ENCODE measurements around the gene RDH12.

The RDH12 gene

DNA sequence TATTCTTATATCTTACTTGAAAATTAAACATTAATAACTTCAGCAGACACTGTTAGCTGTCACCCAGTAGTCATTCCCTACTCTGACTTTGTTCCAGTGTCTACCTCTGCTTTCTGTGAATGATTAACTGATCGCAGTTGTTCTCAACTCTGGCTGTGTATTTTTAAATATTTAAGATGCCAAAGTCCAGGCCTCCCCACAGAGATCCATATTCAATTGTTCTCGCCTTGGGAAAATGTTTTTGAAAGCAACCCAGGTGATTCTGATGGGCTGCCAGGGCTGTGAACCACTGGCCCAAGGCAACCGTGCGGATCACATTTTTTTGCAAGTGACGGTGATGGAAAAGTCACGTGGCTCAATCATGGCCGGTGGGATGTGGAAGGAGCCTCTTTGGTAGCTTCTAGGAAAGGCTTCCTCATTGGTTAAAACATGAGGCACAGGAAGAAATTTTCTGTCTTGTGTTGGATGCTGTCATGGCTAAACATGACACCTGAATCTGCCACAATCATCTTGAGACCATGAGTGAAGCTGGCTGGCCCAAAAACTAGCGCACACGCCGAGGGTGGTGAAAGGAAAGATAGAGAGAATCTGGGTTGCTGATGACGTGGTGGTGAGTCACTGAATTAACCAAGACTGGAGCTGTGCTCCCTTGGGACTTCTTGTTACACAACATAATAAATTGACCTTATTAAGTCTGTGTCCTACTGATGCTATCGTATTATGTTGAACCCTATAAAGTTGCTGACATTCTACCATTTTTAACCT, 37.2 kb downstream of the RDH12 start:
- DNase-seq: peak in 2 of 3 experiments; percentile 6 to 10

DNA sequence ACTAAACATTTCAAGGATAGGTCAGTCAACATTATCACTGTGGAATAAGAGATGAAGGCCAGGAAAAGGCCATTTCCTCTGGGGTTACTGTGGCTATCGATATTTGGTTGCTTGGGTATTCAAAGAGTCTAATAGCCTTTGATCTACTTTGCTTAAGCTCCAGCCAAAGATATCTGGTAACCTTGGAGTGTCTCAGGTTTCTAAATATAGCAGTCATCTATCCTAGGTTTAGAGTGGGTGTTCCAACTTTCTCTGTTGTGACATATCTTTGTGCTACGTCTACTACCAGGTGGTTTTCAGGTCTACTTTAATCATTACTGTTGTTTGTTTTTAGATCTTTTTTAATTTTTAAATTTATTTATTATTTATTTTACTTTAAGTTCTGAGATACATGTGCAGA, 42.4 kb downstream of the RDH12 start:
- Mint-ChIP-seq H3K27me3 (no peaks in the 10 kb centered on the region), H3K9me3 (no peaks in the 10 kb centered on the region), H3K4me3 (no peak overlapping the region), H3K27ac (no peak overlapping the region), H3K36me3 (ENCODE audit: insufficient read depth) (peaks cover under 1% of the 10 kb centered on the region), H3K4me1 (ENCODE audit: low read depth in 2 of 2) (peaks cover 0 to 2% of the 10 kb centered on the region in 2 donors)
- DNase-seq: no peak
- ATAC-seq (replicated peaks): no peak

More for the DNA sequence above, 37.2 kb downstream of the RDH12 start:
- ATAC-seq (replicated peaks): peak; percentile 94
- Mint-ChIP-seq H3K4me1 (ENCODE audit: low read depth in 2 of 2) (peaks cover 0 to 2% of the 10 kb centered on the region in 2 donors), H3K4me3 (no peak overlapping the region), H3K36me3 (ENCODE audit: insufficient read depth) (no peaks in the 10 kb centered on the region), H3K27ac (no peak overlapping the region), H3K9me3 (no peaks in the 10 kb centered on the region), H3K27me3 (peaks cover 0 to 9% of the 10 kb centered on the region in 2 donors)

DNA sequence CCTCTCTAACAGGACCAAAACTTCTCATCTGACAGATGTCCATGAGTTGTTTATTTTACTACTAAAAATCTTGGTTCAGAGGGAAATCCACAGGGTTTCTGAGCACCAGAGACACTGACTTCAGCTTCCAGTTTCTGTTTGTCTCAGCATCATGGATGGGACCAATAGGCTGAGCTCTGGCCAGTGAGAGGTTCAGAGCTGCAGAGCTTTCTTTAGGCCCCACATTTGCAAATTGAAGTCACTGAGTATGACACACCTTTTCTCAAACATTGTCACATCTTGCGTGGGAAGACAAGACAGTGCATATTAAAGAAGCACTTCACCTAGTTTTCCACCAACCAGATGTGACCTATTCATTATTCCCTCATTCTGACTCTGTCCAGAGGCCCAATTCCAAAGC, 45.2 kb downstream of the RDH12 start:
- H3K9me3 Mint-ChIP-seq: no peaks in the 10 kb centered on the region
- ATAC-seq (replicated peaks) (no peak), DNase-seq (no peak)
- peaks cover 26% of the 10 kb centered on the region for H3K36me3 Mint-ChIP-seq (ENCODE audit: insufficient read depth)
- no peak overlapping the region for H3K4me3 Mint-ChIP-seq
- no peak overlapping the region for H3K27ac Mint-ChIP-seq
- no peaks in the 10 kb centered on the region for H3K4me1 Mint-ChIP-seq (ENCODE audit: low read depth in 2 of 2)
- H3K27me3 Mint-ChIP-seq: no peaks in the 10 kb centered on the region

DNA sequence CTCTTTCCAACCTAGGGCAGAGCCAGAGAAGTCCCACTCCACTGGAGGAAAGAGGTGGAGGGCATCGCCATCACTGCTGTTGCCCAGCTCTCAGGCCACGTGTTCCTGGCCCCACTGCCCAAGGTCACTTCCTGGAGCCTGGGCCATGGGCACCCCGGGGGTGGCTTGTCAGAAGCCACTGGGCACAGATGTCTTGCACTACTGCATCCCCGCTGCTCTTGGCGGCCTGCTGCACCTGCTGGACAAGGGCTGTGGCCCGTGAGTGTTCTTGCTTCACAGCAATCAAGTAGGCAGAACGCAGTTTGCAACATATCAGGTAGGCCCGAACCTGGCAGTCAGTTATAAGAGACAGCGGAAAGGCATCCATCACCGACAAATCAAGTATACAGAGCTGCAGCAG, 46.6 kb downstream of the RDH12 start:
- Mint-ChIP-seq H3K27me3 (no peaks in the 10 kb centered on the region), H3K36me3 (ENCODE audit: insufficient read depth) (peaks cover 36% of the 10 kb centered on the region), H3K4me1 (ENCODE audit: low read depth in 2 of 2) (no peaks in the 10 kb centered on the region), H3K4me3 (no peak overlapping the region), H3K27ac (no peak overlapping the region), H3K9me3 (no peaks in the 10 kb centered on the region)
- DNase-seq (no peak), ATAC-seq (replicated peaks) (no peak)

DNA sequence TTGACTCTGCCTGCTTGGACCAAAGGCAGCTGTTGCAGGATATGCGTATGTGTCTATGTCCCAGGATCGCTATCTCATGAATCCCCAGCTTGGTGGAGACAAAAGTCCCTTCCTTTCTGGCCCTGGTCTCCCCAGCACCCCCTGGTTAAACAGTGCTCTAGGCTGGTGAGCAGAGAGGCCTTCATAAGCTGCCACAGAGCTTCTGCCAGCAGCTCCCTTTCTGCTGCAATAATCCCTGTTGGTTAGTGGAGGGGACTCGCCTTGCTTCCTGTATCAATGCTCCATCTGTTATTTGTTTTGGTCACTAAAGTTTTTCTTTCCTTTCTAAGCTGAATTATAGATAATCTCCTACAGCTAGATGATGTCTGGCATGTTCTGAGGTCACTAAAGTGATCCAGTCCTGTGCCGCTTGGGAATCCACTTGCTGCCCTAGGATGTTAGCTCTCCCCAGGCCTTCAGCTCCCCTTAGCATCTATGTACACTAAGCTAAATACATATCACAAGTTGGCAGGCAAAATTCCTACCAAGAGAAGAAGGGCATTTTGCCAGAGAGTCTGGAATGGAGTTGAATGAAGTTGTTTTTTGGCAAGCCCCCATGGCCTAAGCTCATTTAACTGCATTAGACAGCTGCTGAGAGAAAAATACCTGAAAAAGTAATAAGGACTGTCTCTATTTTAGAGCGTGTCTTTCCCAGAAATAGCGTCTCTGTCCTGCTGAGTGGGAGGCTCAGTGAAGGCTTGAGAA, 47.8 kb downstream of the RDH12 start:
- no peak for DNase-seq
- Mint-ChIP-seq H3K9me3 (no peaks in the 10 kb centered on the region), H3K36me3 (ENCODE audit: insufficient read depth) (peaks cover 43% of the 10 kb centered on the region), H3K4me1 (ENCODE audit: low read depth in 2 of 2) (no peaks in the 10 kb centered on the region), H3K4me3 (no peak overlapping the region), H3K27me3 (no peaks in the 10 kb centered on the region), H3K27ac (peak overlapping the region in 1 of 2 donors; percentile 44)
- no peak for ATAC-seq (replicated peaks)

DNA sequence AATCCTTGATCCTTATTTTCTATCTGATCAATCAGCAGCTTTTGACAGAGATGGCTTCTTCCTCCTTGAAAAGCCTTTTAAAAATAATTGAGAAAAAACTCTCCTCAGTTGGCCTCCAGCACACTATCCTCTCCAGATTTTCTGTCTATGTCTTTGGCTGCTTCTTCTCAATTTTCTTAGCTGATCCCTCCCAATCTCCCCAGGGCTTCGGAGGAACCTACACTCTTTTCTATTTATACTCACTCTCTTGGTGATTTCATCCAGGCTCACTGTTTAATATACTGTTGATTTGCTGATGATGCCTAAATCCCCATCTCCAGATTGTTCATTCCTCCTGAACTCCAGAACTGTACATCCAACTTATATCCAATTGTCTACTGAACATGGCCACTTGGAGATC, 54.8 kb downstream of the RDH12 start:
- DNase-seq: no peak
- Mint-ChIP-seq H3K4me3 (no peak overlapping the region), H3K9me3 (no peaks in the 10 kb centered on the region), H3K4me1 (ENCODE audit: low read depth in 2 of 2) (no peaks in the 10 kb centered on the region), H3K36me3 (ENCODE audit: insufficient read depth) (peaks cover 41% of the 10 kb centered on the region), H3K27me3 (no peaks in the 10 kb centered on the region), H3K27ac (no peak overlapping the region)
- no peak for ATAC-seq (replicated peaks)

DNA sequence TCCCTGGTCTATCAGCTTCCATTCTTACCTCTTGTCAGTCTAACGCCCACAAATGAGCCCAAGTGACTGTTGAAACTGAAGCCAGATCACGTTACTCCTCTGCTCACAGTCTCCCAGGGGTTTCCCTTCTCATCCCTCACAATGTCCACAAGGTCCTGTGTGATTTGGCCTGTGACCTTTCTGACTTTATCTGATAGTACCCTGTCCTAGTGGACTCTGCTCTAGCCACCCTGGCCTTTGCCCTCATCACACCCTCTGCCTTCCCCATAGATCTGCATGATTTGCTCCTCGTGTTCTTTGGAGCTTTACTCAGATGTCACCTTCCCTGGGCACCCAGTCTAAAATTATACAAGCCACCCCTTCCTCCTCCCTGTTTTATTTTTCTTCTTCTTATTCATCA, 55.5 kb downstream of the RDH12 start:
- no peaks in the 10 kb centered on the region for H3K9me3 Mint-ChIP-seq
- peaks cover 34% of the 10 kb centered on the region for H3K36me3 Mint-ChIP-seq (ENCODE audit: insufficient read depth)
- DNase-seq (no peak), ATAC-seq (replicated peaks) (no peak)
- H3K4me3 Mint-ChIP-seq: no peak overlapping the region
- no peaks in the 10 kb centered on the region for H3K27me3 Mint-ChIP-seq
- H3K4me1 Mint-ChIP-seq (ENCODE audit: low read depth in 2 of 2): no peaks in the 10 kb centered on the region
- peak overlapping the region in 1 of 2 donors; percentile 7 for H3K27ac Mint-ChIP-seq

DNA sequence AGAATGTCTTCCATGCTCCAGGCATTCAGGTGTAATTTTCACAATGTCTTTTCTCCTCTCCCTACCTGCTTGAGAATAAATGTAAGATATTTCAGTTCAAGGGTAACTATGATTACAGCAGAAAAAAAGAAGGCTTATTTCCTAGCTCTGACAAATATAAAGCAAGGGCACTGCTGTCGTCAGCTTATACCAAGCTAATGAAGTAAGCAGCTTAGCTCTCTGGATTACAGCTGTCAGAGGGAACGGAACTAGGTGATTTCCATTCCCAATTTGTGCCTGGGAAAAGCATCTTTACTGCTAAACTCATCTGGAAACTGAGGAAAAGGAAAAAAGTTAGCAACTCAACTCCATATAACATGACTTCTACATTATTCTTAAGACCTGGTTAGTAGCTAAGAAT, 58.2 kb downstream of the RDH12 start:
- Mint-ChIP-seq H3K4me1 (ENCODE audit: low read depth in 2 of 2) (no peaks in the 10 kb centered on the region), H3K4me3 (no peak overlapping the region), H3K27ac (no peak overlapping the region), H3K9me3 (no peaks in the 10 kb centered on the region), H3K27me3 (no peaks in the 10 kb centered on the region), H3K36me3 (ENCODE audit: insufficient read depth) (peaks cover 24% of the 10 kb centered on the region)
- ATAC-seq (replicated peaks): no peak
- no peak for DNase-seq

DNA sequence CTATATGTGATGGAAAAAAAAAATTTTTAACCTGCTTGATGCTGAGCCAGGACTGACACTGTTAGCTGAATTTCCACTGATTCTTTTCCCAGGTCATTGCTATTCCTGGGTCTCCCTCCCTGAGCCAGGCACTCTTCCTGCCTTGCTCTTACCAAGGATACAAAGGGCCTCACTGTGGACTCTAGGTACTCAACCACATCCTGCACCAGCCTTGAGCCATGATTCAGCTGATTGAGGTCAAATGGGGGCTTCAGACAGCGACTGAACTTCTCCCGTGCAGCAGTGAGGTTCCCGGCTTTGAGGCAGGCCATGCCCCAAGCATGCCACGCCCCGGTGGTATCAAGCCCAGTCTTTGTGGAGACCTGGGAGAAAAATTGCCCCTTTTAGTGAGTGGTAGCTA, 60.4 kb downstream of the RDH12 start:
- H3K27ac Mint-ChIP-seq: no peak overlapping the region
- H3K4me1 Mint-ChIP-seq (ENCODE audit: low read depth in 2 of 2): no peaks in the 10 kb centered on the region
- no peaks in the 10 kb centered on the region for H3K27me3 Mint-ChIP-seq
- peaks cover 28% of the 10 kb centered on the region for H3K36me3 Mint-ChIP-seq (ENCODE audit: insufficient read depth)
- H3K4me3 Mint-ChIP-seq: no peak overlapping the region
- no peak for ATAC-seq (replicated peaks)
- H3K9me3 Mint-ChIP-seq: no peaks in the 10 kb centered on the region
- no peak for DNase-seq

DNA sequence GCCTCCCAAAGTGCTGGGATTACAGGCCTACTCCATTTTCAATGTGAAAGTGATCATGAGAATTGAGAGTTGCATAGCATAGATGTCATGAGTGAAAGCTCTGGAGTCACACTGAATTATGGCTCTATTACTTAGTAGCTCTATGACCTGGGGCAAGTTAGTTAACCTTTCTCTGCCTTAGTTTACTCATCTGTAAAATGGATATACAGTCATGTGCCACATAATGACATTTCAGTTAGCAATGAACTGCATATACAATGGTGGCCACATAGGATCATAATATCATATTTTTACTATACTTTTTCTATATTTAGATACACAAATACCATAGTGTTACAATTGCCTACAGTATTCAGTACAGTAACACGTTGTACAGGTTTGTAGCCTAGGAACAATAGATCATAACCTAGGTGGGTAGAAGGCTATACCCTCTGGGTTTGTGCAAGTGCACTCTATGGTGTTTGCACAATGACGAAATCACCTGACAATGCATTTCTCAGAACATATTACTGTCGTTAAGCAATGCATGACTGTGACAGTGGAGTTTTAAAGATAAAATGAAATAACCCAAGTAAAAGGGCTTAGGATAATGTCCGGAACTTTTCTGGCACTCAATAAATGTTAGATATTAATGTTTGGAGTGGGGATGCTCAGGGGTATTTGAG, 61.6 kb downstream of the RDH12 start:
- H3K4me1 Mint-ChIP-seq (ENCODE audit: low read depth in 2 of 2): no peaks in the 10 kb centered on the region
- ATAC-seq (replicated peaks) (no peak), DNase-seq (no peak)
- no peaks in the 10 kb centered on the region for H3K9me3 Mint-ChIP-seq
- H3K4me3 Mint-ChIP-seq: no peak overlapping the region
- H3K27me3 Mint-ChIP-seq: no peaks in the 10 kb centered on the region
- peaks cover 29% of the 10 kb centered on the region for H3K36me3 Mint-ChIP-seq (ENCODE audit: insufficient read depth)
- H3K27ac Mint-ChIP-seq: peak overlapping the region in 1 of 2 donors; percentile 9

DNA sequence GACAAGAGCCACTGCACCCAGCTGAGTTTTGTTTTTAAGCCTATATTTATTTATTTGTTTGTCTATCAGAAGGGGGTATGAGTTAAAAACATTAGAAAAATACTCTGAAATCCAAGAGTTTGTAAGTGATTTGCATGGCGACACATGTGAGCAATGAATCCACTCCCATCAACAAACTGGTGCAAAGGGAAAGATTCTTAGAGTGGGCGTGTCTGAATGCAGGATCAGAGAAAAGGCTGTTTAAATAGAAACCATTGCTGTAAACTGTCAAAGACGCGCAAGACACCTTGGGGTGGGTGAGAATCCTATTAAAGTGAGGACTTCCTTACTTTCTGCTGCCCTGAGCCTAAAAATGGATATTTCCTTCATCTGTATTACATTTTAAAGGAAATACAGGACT, 62.8 kb downstream of the RDH12 start:
- Mint-ChIP-seq H3K9me3 (no peaks in the 10 kb centered on the region), H3K4me3 (no peak overlapping the region), H3K27ac (peak overlapping the region; percentile 9 to 62), H3K36me3 (ENCODE audit: insufficient read depth) (peaks cover 31% of the 10 kb centered on the region), H3K27me3 (no peaks in the 10 kb centered on the region), H3K4me1 (ENCODE audit: low read depth in 2 of 2) (no peaks in the 10 kb centered on the region)
- no peak for ATAC-seq (replicated peaks)
- no peak for DNase-seq

DNA sequence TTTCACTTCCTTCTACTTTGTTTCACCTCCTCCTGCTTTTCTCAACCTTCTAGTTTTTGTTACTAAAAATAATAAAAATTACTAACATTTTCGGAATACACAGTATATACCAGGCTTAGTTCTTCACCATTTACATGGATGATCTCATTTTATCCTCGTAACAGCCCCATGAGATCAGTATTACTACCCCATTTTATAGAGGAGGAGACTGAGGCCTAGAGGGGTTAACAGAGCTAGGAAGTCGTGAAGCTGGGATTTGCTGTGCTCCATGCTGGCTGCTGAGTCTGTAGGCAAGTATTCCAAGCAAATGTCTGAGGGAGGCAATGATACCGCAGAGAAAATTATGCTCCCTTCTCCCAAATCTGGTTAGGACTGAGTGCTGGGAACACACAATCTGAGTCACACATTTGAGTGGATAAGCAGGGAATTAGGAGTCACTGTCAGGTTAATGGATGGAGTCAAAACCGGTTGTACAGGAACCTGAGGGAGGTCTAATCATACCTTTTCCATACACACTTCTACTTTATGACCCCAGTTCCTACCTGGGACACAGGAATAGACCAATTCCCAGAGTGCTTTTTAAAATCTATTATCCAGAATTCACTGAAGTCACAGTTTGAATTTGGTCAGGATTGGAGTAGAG, 63.6 kb downstream of the RDH12 start:
- H3K27ac Mint-ChIP-seq: peak overlapping the region in 1 of 2 donors; percentile 62
- H3K36me3 Mint-ChIP-seq (ENCODE audit: insufficient read depth): peaks cover 38% of the 10 kb centered on the region
- no peaks in the 10 kb centered on the region for H3K9me3 Mint-ChIP-seq
- H3K4me1 Mint-ChIP-seq (ENCODE audit: low read depth in 2 of 2): no peaks in the 10 kb centered on the region
- DNase-seq (no peak), ATAC-seq (replicated peaks) (no peak)
- H3K27me3 Mint-ChIP-seq: no peaks in the 10 kb centered on the region
- no peak overlapping the region for H3K4me3 Mint-ChIP-seq

DNA sequence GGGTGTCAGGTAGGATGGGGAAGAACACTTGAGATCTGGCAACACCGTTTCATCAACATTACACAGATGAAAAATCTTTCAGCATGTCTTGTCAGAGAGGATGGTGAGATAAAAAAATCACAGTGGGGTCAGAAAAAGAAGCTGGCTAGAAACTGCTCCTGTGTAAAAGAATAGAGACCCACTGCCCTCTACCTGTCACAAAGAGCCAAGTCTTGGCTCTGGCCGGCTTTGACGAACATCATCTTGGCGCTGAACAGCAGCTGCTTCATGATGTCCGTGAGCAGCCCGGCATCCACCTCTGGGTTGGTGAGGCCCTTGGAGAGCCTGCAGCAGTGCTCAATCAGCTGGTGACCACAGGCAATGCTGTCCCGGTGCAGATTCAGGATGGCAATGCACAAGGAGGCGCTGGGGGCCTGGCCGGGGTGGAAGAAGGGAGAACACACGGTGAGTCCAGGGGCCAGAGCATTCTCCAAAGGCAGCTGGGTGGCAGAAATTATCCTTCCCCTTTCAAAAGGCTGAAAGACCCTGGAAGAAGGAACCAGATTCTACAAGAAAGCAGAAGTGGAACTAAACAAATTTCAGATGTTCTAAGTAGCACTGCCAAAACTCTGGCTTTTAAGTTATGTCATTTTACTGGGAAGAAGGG, 64.5 kb downstream of the RDH12 start:
- H3K9me3 Mint-ChIP-seq: no peaks in the 10 kb centered on the region
- DNase-seq (no peak), ATAC-seq (replicated peaks) (no peak)
- peaks cover 37% of the 10 kb centered on the region for H3K36me3 Mint-ChIP-seq (ENCODE audit: insufficient read depth)
- H3K27me3 Mint-ChIP-seq: no peaks in the 10 kb centered on the region
- no peak overlapping the region for H3K4me3 Mint-ChIP-seq
- H3K4me1 Mint-ChIP-seq (ENCODE audit: low read depth in 2 of 2): no peaks in the 10 kb centered on the region
- no peak overlapping the region for H3K27ac Mint-ChIP-seq

Measured in effector memory CD8-positive, alpha-beta T cell (primary cell).